CD14-positive monocyte (primary cell): ENCODE measurements around the gene EGFL8. TPM values are rescaled to one million over a fixed set of nuclear protein-coding genes. Genes with fewer than 3 reads are reported as not detected.
A peak's percentile ranks its signal among the peaks of the same experiment; 100 is the strongest.

Source experiments
- DNase-seq, 3 donors: peaks; one replicate each; pipeline ENCODE4 v3.0.0-alpha.2; 2011 to 2022
- H2AFZ ChIP-seq: 2 replicates; pipeline ENCODE4 v1.6.0; 2012; ENCODE audit warnings: mild to moderate bottlenecking, low read depth, low read length, inconsistent platforms; ENCODE audit not compliant: insufficient read depth, poor library complexity, severe bottlenecking
- H3K27ac ChIP-seq, 2 donors: 1 replicate in 1 of 2; 2 replicates in 1 of 2; pipeline ENCODE4 v1.5.1; 2012 to 2013; ENCODE audit warnings: low read length in 2 of 2, control low read depth in 1 of 2, inconsistent platforms in 1 of 2, low read depth in 1 of 2, mild to moderate bottlenecking in 1 of 2
- H3K27me3 ChIP-seq, 2 donors: one replicate each; pipeline versions ENCODE4 v1.6.0 to v1.6.1; 2011 to 2013; ENCODE audit warnings: low read length in 2 of 2; ENCODE audit not compliant: control insufficient read depth in 2 of 2, insufficient read depth in 2 of 2
- H3K36me3 ChIP-seq, 2 donors: replicated peaks in 1 of 2; 1 replicate in 1 of 2; 2 replicates in 1 of 2; pipeline versions ENCODE4 v1.5.1 to v1.6.1; 2012 to 2013; ENCODE audit warnings: low read length in 2 of 2, control low read depth in 1 of 2, inconsistent platforms in 1 of 2, mild to moderate bottlenecking in 1 of 2; ENCODE audit not compliant: insufficient read depth in 2 of 2, control insufficient read depth in 1 of 2
- H3K4me1 ChIP-seq, 2 donors: 1 replicate in 1 of 2; 2 replicates in 1 of 2; pipeline versions ENCODE4 v1.5.1 to v1.6.1; 2012 to 2013; ENCODE audit warnings: low read length in 2 of 2, control low read depth in 1 of 2, inconsistent platforms in 1 of 2, mild to moderate bottlenecking in 1 of 2, moderate library complexity in 1 of 2; ENCODE audit not compliant: insufficient read depth in 2 of 2, control insufficient read depth in 1 of 2
- H3K4me2 ChIP-seq: replicated peaks from 2 replicates; pipeline ENCODE3; 2012; ENCODE audit warnings: low read length, moderate library complexity, mild to moderate bottlenecking; ENCODE audit not compliant: poor library complexity, severe bottlenecking; ENCODE audit errors: extremely low read depth
- H3K4me3 ChIP-seq, 3 experiments: fragments of 200-600 bp in 1 of 3; sonication (generic) in 1 of 3; replicated peaks in 1 of 3; 1 replicate in 2 of 3; 2 replicates in 1 of 3; pipeline ENCODE4 v1.5.1; 2011 to 2013; ENCODE audit warnings: low read length in 3 of 3, mild to moderate bottlenecking in 3 of 3, control low read depth in 2 of 3, low read depth in 2 of 3, inconsistent platforms in 1 of 3, moderate library complexity in 1 of 3
- H3K79me2 ChIP-seq: 2 replicates; pipeline ENCODE4 v1.6.0; 2012; ENCODE audit warnings: mild to moderate bottlenecking, control low read depth, inconsistent platforms, low read length, moderate library complexity; ENCODE audit not compliant: insufficient read depth
- H3K9ac ChIP-seq: 2 replicates; pipeline ENCODE4 v1.6.0; 2017; ENCODE audit warnings: low read length, mild to moderate bottlenecking; ENCODE audit not compliant: insufficient read depth, poor library complexity, severe bottlenecking
- H3K9me3 ChIP-seq, 2 donors: replicated peaks in 1 of 2; 1 replicate in 1 of 2; 2 replicates in 1 of 2; pipeline versions ENCODE4 v1.5.1 to v1.6.1; 2012 to 2013; ENCODE audit warnings: low read length in 2 of 2, control low read depth in 1 of 2; ENCODE audit not compliant: control insufficient read depth in 1 of 2, insufficient read depth in 1 of 2
- H4K20me1 ChIP-seq: 2 replicates; pipeline ENCODE4 v1.6.0; 2012; ENCODE audit warnings: mild to moderate bottlenecking, low read length, control low read depth, moderate library complexity; ENCODE audit not compliant: insufficient read depth
- H3K27ac Mint-ChIP-seq, 7 donors: one replicate each; pipeline ENCODE4 v1.8.0; 2020; ENCODE audit warnings: mild to moderate bottlenecking in 7 of 7, mixed read lengths in 7 of 7, moderate library complexity in 6 of 7, inconsistent platforms in 2 of 7
- H3K27me3 Mint-ChIP-seq, 3 donors: one replicate each; pipeline ENCODE4 v1.8.0; 2021 to 2022; ENCODE audit warnings: low read depth in 3 of 3, mild to moderate bottlenecking in 3 of 3, mixed read lengths in 3 of 3, moderate library complexity in 3 of 3, inconsistent platforms in 1 of 3
- H3K36me3 Mint-ChIP-seq, 2 donors: one replicate each; pipeline ENCODE4 v1.8.0; 2020; ENCODE audit warnings: mixed read lengths in 2 of 2, inconsistent platforms in 1 of 2, mild to moderate bottlenecking in 1 of 2
- H3K4me1 Mint-ChIP-seq: one replicate; pipeline ENCODE4 v1.8.0; 2020; ENCODE audit warnings: mild to moderate bottlenecking, mixed read lengths
- H3K4me3 Mint-ChIP-seq, 2 donors: one replicate each; pipeline ENCODE4 v1.8.0; 2020; ENCODE audit warnings: mild to moderate bottlenecking in 2 of 2, mixed read lengths in 2 of 2, moderate library complexity in 1 of 2
- H3K9me3 Mint-ChIP-seq, 7 donors: one replicate each; pipeline ENCODE4 v1.8.0; 2020 to 2022; ENCODE audit warnings: mixed read lengths in 7 of 7, mild to moderate bottlenecking in 6 of 7, moderate library complexity in 6 of 7, inconsistent platforms in 2 of 7
- WGBS: methylation state at CpG from one replicate; pipeline ENCODE4 v1.1.5; 2013; ENCODE audit warnings: missing lambda C conversion rate; ENCODE audit not compliant: insufficient coverage; 5-methylcytosine and 5-hydroxymethylcytosine counted together
- intact Hi-C, 2 donors: fragments of 100-400 bp; cut with micrococcal nuclease; formaldehyde crosslinking; loops; one replicate each; pipeline versions ENCODE4 v1.15.0 to v1.15.1; 2023
- polyA plus RNA-seq, 3 donors: library from polyadenylated mRNA; depleted of rRNA in 1 of 3; unstranded in 2 of 3; stranded (reverse) in 1 of 3; fragments of 300-500 nt in 2 of 3; fragments of >200 nt in 1 of 3; fragmentation: Illumina TruSeq in 2 of 3; gene quantifications; 1 replicate in 2 of 3; 2 replicates in 1 of 3; pipeline ENCODE4 v1.2.3, GENCODE V29; 2012 to 2021
- TF ChIP-seq, protein P1 (sequence below): fragments of 200-600 bp; IDR thresholded peaks from one replicate; pipeline ENCODE4 v1.8.0; 2022; ENCODE audit warnings: antibody characterized with exemption, mild to moderate bottlenecking

Gene EGFL8
- polyA plus RNA-seq, 3 donors: 0.22 to 1.8 TPM; not detected in 1

DNA sequence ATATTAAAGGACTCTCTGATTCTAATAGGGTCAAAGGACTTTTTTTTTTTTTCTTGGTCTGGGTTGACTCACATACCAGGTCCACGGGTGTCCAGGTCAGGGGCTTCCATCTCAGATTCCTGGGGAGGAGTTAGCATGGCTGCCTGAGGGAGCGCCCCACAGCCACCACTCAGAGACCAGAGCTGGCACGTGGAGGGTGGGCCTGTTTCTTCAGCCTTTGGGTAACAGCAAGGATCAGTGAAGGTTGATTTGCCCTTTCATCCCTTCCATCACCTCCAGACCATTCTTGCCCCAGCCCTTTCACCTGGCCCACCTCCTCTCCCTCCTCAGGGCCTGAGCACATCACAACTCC lies 33.9 kb downstream of the EGFL8 start:
- TF ChIP-seq, protein P1, sequence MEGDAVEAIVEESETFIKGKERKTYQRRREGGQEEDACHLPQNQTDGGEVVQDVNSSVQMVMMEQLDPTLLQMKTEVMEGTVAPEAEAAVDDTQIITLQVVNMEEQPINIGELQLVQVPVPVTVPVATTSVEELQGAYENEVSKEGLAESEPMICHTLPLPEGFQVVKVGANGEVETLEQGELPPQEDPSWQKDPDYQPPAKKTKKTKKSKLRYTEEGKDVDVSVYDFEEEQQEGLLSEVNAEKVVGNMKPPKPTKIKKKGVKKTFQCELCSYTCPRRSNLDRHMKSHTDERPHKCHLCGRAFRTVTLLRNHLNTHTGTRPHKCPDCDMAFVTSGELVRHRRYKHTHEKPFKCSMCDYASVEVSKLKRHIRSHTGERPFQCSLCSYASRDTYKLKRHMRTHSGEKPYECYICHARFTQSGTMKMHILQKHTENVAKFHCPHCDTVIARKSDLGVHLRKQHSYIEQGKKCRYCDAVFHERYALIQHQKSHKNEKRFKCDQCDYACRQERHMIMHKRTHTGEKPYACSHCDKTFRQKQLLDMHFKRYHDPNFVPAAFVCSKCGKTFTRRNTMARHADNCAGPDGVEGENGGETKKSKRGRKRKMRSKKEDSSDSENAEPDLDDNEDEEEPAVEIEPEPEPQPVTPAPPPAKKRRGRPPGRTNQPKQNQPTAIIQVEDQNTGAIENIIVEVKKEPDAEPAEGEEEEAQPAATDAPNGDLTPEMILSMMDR: no peak
- Histone ChIP-seq H3K36me3 (no peaks in the 10 kb centered on the region), H3K4me1 (peaks cover 35 to 40% of the 10 kb centered on the region in 2 donors), H3K4me3 (no peak overlapping the region), H4K20me1 (no peaks in the 10 kb centered on the region), H3K79me2 (peaks cover 15% of the 10 kb centered on the region), H2AFZ (no peak overlapping the region), H3K9ac (no peak overlapping the region), H3K4me2 (no peak overlapping the region), H3K27ac (no peak overlapping the region), H3K27me3 (no peaks in the 10 kb centered on the region), H3K9me3 (no peaks in the 10 kb centered on the region)
- no CpG with 5 or more reads among the region's 3 CpGs for WGBS
- H3K9me3 Mint-ChIP-seq: peaks cover 0 to 3% (median 0%) of the 10 kb centered on the region in 7 donors
- intact Hi-C loops: loop anchor here in 1 of 2 donors (5.0 kb wide), 1 partner anchor 81 kb away; no protein-coding TSS in a partner anchor
- peaks cover 0 to 15% (median 2%) of the 10 kb centered on the region in 3 donors for H3K27me3 Mint-ChIP-seq
- no peak for DNase-seq
- no peak overlapping the region for H3K4me3 Mint-ChIP-seq
- peaks cover 37% of the 10 kb centered on the region for H3K4me1 Mint-ChIP-seq
- H3K36me3 Mint-ChIP-seq: no peaks in the 10 kb centered on the region
- H3K27ac Mint-ChIP-seq: peak overlapping the region in 5 of 7 donors; percentile 40 to 100 (median 100)

DNA sequence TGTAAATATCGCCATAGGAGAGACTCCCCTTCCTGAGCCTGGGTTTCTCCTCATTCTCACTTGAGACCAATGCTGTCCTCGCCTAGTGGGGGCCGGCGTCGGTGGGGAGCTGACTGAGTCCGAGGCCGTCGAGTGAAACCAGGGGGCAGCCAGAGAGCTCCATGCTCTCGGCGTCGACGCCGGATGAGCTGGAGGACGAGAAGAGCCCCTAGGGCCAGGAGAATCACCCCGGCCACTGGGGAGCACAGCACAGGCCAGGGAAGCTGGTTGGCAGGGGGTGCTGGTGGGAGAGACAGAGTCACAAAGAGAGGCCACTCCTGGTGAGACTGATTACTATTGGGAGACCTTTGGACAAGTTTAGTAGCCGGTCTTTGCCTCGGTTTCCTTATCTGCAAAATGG lies 34.5 kb downstream of the EGFL8 start:
- intact Hi-C loops: loop anchor here in 1 of 2 donors (5.0 kb wide), 1 partner anchor 82 kb away; no protein-coding TSS in a partner anchor
- no peaks in the 10 kb centered on the region for H3K36me3 Mint-ChIP-seq
- Histone ChIP-seq H3K4me2 (no peak overlapping the region), H3K27me3 (no peaks in the 10 kb centered on the region), H3K9ac (no peak overlapping the region), H3K4me1 (peaks cover 30 to 35% of the 10 kb centered on the region in 2 donors), H3K4me3 (no peak overlapping the region), H3K9me3 (no peaks in the 10 kb centered on the region), H3K27ac (no peak overlapping the region), H2AFZ (no peak overlapping the region), H3K79me2 (peaks cover 10% of the 10 kb centered on the region), H3K36me3 (no peaks in the 10 kb centered on the region), H4K20me1 (no peaks in the 10 kb centered on the region)
- TF ChIP-seq, protein P1: no peak
- no peak for DNase-seq
- peaks cover 32% of the 10 kb centered on the region for H3K4me1 Mint-ChIP-seq
- no peak overlapping the region for H3K4me3 Mint-ChIP-seq
- H3K9me3 Mint-ChIP-seq: peaks cover 0 to 3% (median 0%) of the 10 kb centered on the region in 7 donors
- WGBS: 93% methylated on average over 13 of the region's 17 CpGs
- peaks cover 1 to 17% (median 3%) of the 10 kb centered on the region in 3 donors for H3K27me3 Mint-ChIP-seq
- H3K27ac Mint-ChIP-seq: peak overlapping the region in 2 of 7 donors; percentile 69 to 78
